Prostate gland (tissue), 2 donors: ENCODE results near the gene SPNS2.

Experiments used
- POLR2AphosphoS5 ChIP-seq: sonication (generic); formaldehyde crosslinking; IDR thresholded peaks from one replicate; pipeline ENCODE4 v1.6.1; 2017; ENCODE audit warnings: antibody characterized with exemption
- TF ChIP-seq, protein P1 (sequence below), 4 experiments: fragments of 200-600 bp in 2 of 4; fragments of 450-650 bp in 2 of 4; sonication (generic) in 2 of 4; IDR thresholded peaks; 1 replicate in 3 of 4; 2 replicates in 1 of 4; pipeline ENCODE4 v1.5.1; 2016 to 2019; ENCODE audit warnings: antibody characterized with exemption in 4 of 4, mild to moderate bottlenecking in 2 of 4, moderate library complexity in 2 of 4

DNA sequence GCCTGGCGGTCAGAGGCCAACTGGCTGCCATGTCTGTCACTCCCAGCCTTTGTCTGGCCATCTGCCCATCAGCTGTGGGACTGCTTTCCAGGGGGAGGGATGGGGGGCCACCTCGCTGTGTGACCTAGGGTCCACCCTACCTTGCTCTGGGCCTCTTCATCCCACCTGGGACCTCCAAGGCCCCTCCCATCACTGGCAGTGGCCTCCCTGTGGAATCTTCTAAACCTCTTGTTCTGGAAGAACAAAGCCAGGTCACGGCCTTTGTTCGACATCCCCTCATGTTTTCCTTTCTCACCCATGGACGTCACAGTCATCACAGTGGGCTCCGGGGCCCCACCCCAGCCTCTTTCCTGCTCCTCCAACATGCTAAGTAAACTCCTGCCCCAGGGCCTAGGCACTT, 24.0 kb downstream of the SPNS2 start:
- TF ChIP-seq, protein P1, sequence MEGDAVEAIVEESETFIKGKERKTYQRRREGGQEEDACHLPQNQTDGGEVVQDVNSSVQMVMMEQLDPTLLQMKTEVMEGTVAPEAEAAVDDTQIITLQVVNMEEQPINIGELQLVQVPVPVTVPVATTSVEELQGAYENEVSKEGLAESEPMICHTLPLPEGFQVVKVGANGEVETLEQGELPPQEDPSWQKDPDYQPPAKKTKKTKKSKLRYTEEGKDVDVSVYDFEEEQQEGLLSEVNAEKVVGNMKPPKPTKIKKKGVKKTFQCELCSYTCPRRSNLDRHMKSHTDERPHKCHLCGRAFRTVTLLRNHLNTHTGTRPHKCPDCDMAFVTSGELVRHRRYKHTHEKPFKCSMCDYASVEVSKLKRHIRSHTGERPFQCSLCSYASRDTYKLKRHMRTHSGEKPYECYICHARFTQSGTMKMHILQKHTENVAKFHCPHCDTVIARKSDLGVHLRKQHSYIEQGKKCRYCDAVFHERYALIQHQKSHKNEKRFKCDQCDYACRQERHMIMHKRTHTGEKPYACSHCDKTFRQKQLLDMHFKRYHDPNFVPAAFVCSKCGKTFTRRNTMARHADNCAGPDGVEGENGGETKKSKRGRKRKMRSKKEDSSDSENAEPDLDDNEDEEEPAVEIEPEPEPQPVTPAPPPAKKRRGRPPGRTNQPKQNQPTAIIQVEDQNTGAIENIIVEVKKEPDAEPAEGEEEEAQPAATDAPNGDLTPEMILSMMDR (IDR thresholded peaks at IDR 0.05) = no peak
- TF ChIP-seq POLR2AphosphoS5 = no peak
